Measurements from ENCODE around the gene SLC20A1.

Gene SLC20A1

GRCh38 chr2:112625474-112626114 is 20.1 kb upstream of the SLC20A1 start:
- DNase-seq: peak; percentile 21

GRCh38 chr2:112626604-112627059 is 19.1 kb upstream of the SLC20A1 start:
- peak; percentile 76 for DNase-seq

GRCh38 chr2:112627060-112628040 is 18.4 kb upstream of the SLC20A1 start:
- peak; percentile 86 for DNase-seq

DNA sequence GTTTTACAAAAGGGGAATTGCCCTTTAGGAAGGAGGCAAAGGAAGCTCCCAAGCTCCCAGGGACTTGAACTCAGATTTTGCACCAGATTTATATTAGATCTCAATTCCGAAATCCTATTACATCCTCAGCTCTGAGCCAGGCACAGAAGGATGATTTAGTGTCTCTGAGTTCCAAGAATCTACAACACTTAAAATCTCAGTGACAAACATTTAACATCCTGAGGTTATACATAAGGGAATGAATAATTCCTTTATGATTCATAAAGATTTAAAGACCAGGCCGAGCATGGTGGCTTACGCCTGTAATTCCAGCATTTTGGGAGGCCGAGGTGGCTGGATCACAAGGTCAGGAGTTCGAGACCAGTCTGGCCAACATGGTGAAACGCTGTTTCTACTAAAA is 16.5 kb upstream of the SLC20A1 start:
- DNase-seq: no peak

DNA sequence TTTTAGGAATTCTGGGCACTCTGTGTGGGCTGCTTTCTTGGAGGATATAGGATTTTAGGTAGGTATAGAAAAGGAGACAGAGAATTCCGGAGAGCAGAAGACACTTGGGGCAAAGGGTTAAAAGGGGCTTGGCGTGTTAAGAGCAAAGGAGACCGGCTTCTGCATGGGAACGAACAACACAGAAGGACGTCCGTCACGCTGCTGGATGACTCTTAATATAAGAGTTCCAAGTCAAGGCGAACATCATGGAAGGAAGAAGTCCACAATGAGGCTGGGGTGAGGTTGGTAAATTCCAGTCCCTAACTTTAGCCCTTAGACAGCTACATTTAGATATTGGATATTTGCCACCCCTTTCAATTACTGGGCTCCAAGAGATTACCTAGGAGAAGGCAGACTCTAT is 15.9 kb upstream of the SLC20A1 start:
- no peak for DNase-seq

DNA sequence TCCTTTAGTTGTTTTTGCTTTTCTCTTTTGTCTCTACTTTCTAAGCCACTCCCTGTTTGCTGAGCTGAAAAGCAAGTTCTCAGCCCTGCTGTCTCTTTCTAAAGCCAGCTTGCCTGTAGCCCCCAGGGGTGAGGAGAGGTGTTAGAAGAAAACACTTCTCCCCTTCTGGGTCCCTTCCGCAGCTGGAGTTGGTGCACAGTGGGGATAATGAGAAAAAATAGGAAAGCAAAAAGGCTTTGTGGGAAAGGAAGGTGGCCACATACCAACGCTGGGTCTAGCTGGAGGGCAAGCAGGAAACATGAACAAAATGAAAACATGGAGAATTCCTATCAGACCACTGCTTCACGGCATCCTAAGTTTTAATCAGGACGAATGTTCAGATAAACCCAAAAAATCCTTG is 15.5 kb upstream of the SLC20A1 start:
- DNase-seq: no peak

- no peak for DNase-seq
These were observed 12.0 kb upstream of the SLC20A1 start for GRCh38 chr2:112633708-112634107.

- peak; percentile 80 for DNase-seq
These were observed 11.4 kb upstream of the SLC20A1 start for GRCh38 chr2:112634153-112634873.

DNA sequence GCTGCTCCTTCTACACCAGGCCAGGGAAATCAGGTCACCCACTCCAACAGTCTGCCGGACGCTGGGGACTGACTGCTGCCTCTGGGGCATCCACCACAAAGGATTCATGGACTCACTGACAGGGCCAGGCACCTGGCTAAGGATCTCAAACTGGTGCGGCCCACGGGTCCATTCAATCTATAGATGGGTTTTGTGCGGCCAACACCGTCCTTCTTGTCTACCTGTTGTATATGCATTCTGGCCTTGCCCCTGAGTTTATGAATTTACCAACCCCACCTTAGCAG is 10.9 kb upstream of the SLC20A1 start:
- DNase-seq: no peak

DNA sequence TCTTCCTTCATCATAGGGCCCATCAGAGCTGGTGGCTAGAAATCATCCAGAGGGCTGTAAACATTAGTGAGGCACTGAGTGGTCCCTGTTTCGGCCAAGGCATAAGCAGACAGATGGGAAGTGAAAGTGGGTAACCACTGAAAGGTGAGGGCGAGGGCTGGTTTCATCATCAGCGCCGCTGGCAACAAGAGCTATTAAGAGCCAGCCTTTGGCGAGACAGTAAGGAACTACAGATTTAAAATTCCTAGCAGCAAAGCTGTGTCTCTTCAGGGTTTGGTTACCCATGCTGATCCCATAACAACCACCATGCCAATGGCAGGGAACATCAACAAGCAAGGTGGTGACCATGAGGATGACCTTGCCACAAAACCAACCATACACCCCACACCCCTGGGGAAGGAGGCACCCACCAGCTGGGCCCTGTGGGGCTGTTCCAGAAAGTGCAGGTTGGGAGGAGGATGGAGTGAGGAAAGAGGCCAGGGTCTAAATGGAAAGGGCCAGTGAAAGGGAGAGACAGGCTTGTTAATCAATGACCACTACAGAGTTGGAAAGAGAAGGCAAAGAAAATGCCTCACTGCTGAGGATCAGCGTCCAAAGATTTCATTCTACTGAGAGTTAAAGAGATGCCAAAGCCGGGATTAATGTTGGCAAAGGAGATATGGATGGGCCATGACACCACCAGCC is 9.0 kb upstream of the SLC20A1 start:
- DNase-seq: no peak

DNA sequence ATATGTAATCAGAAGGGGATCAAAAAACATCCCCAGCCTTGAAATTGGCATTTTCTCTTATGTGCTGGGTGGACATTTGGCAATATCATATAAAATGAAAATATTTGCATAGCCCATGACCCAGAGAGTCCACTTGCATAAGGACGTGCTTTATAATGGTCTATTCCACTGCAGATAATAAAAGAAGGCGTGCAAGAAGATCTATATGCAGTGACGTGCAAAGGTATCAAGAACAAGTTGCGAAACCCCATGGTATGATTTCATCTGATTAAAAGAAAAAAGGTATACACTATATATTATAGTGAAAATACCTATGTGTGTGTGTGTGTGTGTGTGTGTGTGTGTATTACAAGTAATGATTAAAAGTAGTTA is 8.5 kb upstream of the SLC20A1 start:
- no peak for DNase-seq

DNA sequence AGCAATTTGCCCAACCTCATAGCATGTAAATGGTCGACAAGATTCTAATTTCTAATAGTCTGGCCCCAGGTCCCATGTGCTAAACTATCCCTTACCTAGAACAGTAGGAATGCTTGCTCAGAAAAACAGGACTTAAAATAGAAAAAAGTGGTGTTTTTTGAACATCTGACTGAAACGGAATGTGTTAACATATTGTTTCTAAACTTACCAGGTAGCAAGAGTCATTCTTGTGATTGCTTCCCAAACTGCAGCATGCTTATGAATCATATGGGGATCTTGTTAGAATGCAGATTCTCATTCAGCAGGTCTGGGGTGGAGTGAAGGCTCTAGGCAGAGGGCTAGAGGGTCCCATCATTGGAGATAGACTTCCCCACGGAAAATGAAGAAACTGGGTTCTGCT is 5.8 kb upstream of the SLC20A1 start:
- DNase-seq: no peak

GRCh38 chr2:112640467-112640799 is 5.3 kb upstream of the SLC20A1 start:
- DNase-seq: no peak

DNA sequence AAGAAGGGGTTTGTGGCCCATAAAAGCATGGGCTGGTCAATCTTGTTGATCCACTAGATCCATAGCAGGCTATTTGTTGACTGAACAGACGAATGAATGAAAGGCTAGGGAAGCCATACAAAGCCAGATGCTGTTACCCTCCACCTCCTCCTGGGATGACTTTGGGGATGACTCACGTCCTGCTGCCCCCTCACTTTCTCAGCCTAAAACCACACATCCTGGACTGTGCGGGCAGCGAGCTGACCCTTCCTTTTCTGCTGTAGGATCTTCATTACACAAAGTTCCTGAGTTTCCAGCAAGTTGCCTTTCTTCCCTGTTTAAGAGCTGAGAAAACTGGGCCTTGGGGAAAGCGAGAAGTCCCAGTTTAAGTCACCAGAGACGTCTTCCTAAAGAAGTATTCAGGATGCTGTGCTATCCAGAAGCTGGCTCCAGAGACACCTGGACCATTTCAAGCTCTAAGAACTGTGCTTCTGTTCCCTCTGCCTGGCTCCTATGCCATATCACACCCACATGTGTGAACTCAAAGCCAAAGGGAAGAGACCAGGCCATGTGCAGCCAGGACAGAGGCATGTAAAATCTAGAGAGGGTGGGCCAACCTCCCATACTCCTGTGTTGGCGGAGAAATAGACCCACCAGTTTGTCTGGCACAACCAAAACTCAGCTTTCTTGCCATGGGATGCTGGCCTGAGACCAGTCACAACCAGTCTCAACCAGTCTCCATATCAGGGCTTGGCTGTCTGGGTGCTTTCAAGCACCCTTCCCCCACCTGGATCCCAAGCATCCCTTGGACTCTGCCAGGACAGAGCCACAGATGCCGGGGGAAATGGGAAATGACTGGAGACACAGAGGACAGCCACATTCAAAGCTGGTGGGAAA is 4.7 kb upstream of the SLC20A1 start:
- DNase-seq: peak; percentile 83

DNA sequence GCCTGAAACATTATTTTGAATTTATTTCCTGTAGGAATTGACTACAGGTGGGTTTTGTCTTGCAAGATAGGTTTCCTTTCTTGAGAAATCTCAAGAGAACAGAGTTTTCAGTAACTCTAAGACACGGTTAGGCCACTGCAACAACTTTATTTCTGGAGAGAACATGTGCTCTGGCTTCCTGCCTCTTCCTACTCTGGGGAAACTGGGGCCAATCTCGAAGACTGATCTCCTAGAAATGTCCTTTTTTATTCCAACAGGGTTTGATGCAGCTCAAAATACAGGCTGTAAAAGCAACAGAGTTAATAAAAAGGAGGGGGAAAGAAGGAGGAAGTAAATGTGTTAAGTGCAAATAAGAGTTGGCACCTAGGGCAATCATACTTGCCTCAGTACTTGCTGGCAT is 4.0 kb upstream of the SLC20A1 start:
- DNase-seq: no peak

- DNase-seq: no peak
These were observed 3.2 kb upstream of the SLC20A1 start for GRCh38 chr2:112642561-112642960.

GRCh38 chr2:112642966-112643365 is 2.8 kb upstream of the SLC20A1 start:
- DNase-seq: peak; percentile 67

DNA sequence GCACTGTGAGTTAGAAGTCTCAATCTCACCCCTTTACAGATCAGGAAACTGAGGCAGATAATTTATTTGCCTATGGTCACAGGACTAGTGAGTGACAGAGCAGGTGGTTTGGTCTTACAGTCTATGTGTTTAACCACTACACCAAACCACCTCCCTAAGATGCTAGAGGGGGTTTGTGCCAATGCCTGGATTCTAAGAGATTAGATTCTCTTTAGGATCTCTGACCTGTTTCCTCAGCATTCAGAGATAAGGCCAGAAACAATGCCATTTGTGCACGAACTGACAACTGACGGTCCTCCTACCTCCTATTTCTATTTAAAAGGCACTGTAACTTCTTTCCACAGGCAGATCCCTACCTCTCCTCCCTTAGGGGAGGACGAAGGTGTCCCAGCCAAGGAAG is 2.3 kb upstream of the SLC20A1 start:
- no peak for DNase-seq

GRCh38 chr2:112644155-112644932 is 1.4 kb upstream of the SLC20A1 start:
- DNase-seq: peak; percentile 76

GRCh38 chr2:112644933-112645309 is 818 bp upstream of the SLC20A1 start:
- no peak for DNase-seq

- no peak for DNase-seq
These were observed 472 bp downstream of the SLC20A1 start for GRCh38 chr2:112646102-112646719.

All from islet precursor cell (in vitro differentiated cells).